HG03521 (cell line): ENCODE results near the gene RTEL1.

Experiments
- ATAC-seq: cut with Tn5 transposase; IDR thresholded peaks from one replicate; pipeline ENCODE4 v1.9.1; 2021; ENCODE audit warnings: mild to moderate bottlenecking, moderate library complexity; ENCODE audit not compliant: unreplicated experiment

Gene RTEL1

DNA sequence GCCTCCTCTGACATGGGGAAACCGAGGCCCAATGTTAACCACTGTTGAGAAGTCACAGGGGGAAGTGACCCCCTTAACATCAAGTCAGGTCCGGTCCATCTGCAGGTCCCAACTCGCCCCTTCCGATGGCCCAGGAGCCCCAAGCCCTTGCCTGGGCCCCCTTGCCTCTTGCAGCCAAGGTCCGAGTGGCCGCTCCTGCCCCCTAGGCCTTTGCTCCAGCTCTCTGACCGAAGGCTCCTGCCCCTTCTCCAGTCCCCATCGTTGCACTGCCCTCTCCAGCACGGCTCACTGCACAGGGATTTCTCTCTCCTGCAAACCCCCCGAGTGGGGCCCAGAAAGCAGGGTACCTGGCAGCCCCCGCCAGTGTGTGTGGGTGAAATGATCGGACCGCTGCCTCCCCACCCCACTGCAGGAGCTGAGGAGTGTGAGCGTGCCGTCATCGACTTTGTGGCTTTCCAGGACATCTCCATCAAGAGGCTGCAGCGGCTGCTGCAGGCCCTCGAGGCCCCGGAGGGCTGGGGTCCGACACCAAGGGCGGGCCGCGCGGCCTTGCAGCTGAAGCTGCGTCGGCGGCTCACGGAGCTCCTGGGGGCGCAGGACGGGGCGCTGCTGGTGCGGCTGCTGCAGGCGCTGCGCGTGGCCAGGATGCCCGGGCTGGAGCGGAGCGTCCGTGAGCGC is 39.9 kb downstream of the RTEL1 start:
- no peak for ATAC-seq

- ATAC-seq = no peak
Measured at GRCh38 chr20:63698739-63699465, 40.8 kb downstream of the RTEL1 start.

DNA sequence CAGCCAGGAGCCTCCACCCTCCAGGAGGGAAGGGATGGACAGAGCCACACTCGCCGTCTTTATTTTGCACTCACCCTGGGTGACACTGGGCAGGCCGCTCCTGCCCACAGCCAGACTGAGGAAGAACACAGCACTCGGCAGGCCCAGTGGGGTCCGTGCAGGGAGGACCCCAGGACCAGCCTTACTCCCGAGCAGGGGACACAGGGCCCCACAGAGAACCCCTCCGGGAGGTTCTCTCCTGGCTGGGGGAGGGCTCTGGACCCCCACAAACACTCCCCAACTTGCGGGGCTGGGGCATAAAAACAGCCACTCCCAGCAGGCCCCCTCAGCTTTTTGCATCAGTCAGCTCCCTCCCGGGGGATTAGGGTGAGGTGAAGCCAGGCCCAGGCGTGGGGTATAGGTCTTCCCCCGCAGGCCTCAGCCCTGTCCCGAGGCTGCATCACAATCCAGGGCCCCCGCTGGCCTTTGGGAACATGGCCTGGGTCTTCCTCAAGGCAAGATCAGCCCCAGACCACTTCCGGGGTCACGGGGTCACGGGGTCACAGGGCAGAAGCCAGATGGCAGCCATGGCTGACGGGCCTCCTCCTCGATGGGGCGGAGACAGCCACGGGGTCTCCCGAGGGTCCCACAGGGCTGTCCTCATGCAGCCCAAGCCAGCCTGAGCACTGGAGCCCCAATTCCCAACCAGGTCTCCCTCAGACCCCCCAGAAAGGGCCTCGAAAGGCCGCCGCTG is 41.5 kb downstream of the RTEL1 start:
- ATAC-seq = no peak

GRCh38 chr20:63700199-63701050 is 42.3 kb downstream of the RTEL1 start:
- ATAC-seq = no peak

GRCh38 chr20:63701051-63701328 is 42.9 kb downstream of the RTEL1 start:
- no peak for ATAC-seq

DNA sequence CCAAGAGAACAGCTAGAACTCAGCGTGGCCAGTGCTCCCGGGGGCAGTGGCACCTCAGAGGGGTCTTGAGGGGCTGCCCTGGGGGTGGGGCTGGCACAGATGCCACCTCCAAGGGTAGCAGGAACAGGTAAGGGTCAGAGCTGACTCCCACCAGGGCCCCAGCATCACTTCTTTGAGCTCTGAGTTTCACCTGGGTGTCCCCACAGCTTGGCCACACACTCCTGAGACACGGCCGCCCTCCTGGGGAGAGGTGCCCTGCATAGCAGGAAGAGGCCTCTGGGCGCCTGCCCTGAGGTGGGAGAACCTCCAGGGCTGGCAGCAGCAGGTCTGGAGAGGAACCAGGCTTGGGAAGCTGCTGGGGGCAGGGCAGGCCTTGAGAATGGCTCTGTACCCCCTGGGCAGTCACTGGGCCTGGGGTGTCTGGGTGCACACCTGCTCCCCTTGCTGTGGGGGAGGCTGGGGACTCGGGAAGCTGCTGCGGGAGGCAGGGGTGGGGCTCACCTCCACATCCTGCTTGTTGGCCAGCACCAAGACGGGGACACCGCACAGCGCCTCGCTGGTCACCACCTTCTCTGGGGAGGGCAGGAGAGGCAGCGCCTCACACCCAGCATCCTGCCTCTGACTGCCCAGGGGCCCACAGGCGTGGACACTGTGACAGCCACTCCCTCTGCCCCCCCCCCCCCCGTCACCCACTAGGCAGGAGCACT is 43.4 kb downstream of the RTEL1 start:
- ATAC-seq = no peak

- ATAC-seq = no peak
Measured at GRCh38 chr20:63702036-63702665, 44.0 kb downstream of the RTEL1 start.

DNA sequence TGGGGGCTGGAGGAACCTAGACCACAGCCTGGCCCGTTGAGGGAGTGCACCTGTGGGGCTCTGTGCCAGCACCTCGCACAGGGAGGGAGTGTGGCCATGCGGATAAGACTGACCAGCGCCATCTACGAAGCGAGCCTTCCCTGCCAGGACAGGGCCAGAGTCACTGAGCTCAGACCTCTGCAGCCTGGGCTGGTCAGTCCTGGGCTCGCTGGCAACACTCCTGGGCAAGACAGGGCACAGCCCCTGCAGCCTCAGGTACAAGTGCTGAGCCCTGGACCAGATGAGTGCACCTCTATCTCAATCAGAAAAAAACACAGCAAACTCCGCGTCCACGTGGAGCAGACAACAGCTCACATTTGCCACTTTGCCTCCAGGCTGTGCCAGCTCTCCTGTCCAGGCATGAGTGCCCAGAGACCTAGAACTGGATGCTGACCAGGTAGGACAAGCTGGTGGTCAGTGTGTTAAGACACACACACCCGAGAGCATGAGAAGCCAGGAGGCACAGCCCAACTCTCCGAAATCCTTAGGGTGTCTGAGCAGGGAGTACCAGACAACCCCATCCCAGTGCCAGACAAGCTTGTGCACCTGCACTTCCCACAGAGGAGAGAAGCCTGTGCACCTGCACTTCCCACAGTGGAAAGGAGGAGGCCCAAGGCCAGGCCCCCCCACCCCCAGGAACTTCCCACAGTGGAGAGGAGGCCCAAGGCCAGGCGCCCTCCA is 44.8 kb downstream of the RTEL1 start:
- ATAC-seq = no peak

DNA sequence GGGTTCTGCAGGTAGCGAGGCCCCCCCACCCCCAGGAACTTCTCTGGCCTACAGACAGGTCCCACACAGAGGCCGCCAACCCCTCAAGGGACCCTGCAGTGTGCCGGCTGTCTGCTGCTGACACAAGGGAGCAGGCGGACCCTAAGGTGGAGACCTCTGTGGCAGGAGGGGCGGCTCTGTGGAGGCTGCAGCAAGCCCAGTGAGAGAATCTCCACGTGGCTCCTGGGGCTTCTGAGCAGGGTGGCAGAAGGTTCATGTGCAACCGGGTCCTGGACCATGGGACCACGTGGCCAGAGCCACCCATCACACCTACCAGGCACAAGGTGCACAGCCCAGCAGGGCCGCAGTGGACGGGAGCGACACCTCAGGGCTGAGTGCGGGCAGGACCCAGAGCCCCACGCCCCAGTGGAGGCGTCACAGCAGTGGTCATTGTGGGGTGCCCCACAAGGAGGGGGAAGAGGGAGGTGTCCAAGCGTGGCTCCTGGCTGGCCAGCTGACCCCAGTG is 45.4 kb downstream of the RTEL1 start:
- ATAC-seq = no peak

DNA sequence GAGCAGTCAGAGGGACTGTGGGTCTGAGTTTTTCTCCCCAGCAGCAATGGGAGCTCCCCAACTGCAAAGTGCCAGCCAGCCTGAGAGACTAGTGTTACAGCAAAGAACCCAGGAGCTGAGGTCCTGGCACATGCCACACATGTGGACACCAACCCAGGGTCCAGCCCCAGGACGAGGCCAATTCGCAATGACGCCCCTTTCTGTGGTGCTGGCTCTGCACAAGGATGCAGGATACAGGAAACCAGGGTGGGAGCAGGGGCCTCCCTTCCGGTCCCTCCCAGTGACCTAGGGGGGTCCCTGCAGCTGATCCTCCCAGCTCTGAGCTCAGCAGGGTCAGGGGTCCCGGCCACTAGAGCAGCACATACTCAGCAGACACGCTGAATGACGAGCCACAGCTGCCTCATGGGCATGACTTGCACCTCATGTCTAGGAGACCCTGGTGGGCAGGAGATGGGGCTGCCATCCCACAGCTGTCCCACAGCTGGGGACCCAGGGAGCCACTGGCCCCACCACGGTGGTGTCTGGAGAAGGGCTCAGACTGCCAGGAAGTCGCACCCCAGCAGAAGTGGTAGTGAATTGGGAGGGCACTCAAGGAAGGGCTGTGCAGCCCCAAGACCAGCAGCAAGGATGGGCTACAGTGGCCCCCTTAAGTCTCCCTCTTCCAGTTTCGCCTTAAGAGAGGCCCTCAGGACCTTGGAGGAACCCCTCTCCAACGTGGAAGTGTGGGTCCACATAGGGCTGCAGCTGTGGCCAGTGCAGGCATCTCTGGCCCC is 46.0 kb downstream of the RTEL1 start:
- no peak for ATAC-seq

DNA sequence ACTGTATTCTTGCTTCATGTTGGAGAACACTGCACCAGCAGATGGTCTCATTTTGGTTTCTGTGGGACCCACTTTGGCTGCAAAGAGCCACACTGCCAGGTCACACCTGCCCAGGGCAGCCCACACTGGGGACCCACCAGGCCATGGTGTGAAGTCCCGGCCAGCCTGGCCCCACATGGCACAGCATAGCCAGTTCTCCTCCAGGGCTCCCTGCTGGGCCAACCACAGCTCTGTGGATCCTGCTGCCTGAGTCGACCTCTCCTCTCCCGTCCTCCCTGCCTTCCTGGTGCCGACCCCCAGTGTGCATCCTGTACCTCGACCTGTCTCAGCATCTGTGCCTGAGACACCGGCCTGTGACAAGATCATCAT is 46.6 kb downstream of the RTEL1 start:
- ATAC-seq = no peak

- ATAC-seq = no peak
Measured at GRCh38 chr20:63705232-63706026, 47.3 kb downstream of the RTEL1 start.

DNA sequence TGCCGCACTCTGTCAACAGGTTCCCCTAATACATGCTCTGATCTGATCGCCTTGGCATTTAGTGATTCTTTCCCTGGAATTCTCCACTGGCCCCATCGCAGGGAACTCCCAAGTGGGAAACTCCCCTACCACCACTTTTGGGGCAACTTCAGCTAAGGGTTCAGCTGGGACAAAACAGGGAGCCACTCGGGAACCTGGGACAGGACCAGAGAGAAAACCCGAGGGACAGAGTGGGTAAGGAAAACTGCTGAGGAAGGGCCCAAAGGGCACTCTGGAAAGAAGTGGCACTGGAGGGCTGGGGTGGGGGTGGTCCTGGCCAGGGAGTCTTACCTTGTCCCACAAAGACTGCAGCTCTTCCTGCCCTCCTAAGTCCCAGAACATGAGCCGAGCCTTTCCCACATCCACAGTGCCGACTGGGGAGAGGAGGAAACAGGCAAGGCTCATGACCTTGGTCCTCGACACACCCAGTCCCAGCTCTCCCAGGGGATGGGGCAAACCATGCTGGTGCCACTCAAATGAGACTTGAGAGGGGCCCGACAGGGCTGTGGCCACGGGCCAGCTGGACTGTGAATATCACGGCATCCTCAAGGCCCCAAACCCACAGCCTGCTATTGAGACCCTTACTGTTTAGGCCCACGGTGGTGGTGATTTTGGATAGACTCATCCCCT is 48.0 kb downstream of the RTEL1 start:
- no peak for ATAC-seq

GRCh38 chr20:63706852-63707557 is 48.9 kb downstream of the RTEL1 start:
- ATAC-seq = peak; percentile 25

DNA sequence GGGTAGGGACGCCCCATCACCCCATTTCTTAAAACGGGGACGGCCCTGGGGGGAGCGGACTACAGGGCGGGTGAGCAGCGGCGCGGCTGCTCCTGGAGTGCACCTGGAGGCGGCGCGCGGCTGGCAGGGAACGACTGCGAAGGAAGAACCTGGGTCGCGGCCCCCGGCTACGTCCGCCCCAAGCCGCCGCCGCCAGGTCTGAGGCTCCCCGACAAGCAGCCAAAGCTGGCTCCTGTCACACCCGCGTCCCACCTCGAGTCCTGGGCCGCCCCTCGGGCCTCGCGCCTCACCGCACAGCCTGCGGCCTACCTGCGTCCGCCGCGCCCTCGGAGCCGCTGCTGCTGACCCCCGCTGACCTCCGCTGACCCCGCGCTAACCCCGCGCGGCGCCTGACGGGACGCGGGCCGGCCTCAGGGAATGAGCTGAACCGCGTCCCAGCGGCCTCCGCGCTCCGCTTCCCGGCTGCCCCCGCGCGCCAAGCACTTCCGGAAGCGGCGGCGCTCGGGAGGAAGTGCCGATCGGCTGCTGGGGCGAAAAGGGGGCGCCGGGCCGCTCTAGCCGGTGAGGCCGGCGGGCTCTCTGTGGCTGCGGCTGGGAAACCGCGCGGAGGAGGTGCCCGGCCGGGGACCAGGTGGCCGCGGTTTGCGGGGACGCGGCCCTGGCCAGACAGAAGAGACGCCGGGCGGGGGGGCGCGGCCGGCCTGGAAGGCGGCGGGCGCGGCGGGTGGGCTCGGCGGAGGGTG is 49.6 kb downstream of the RTEL1 start, which contains the start of the genes ARFRP1 and ZGPAT:
TSS of gene ARFRP1 (minus strand) at position 419 of the 743 bp plus-strand sequence. CDS start 885 bp downstream, outside the sequence.
TSS of gene ZGPAT (plus strand) at position 482 of the 743 bp plus-strand sequence. CDS start 542 bp downstream, outside the sequence.
- ATAC-seq = peak; percentile 60
